ENCODE measurements around the gene SIK2.

DNA sequence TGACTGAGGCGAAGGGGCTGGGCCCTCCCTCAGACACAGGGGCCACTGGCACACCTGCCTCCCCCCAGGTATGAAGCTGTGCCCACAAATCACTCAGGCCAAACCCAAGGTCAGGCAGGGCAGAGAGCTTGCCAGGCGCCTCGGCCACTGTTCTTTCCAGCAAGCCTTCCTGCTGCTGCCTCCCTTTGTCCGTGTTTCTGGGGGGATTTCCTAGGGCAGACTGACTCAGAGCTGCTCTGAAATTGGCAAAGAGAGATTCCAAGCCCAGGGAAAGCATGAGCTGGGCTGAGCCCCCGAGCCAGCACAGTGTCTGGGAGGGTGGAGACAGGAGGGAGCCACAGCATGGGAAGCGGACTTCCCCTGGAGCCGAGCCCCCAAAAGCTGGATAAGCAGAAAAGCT, 130.8 kb downstream of the SIK2 start:
- TF ChIP-seq, protein P1, sequence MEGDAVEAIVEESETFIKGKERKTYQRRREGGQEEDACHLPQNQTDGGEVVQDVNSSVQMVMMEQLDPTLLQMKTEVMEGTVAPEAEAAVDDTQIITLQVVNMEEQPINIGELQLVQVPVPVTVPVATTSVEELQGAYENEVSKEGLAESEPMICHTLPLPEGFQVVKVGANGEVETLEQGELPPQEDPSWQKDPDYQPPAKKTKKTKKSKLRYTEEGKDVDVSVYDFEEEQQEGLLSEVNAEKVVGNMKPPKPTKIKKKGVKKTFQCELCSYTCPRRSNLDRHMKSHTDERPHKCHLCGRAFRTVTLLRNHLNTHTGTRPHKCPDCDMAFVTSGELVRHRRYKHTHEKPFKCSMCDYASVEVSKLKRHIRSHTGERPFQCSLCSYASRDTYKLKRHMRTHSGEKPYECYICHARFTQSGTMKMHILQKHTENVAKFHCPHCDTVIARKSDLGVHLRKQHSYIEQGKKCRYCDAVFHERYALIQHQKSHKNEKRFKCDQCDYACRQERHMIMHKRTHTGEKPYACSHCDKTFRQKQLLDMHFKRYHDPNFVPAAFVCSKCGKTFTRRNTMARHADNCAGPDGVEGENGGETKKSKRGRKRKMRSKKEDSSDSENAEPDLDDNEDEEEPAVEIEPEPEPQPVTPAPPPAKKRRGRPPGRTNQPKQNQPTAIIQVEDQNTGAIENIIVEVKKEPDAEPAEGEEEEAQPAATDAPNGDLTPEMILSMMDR (IDR thresholded peaks at IDR 0.05; ENCODE audit: insufficient read depth, low read depth, low read length) = no peak
- TF ChIP-seq EZH2 (IDR thresholded peaks at IDR 0.05; ENCODE audit: insufficient read depth, low read length) = no peak
